ENCODE results near the gene ATRN. TPM values are rescaled to one million over a fixed set of nuclear protein-coding genes. Genes with fewer than 3 reads are reported as not detected.

The ATRN gene
- total and polyA plus RNA-seq, 4 donors: 8.4 to 104 (median 46.0) TPM

DNA sequence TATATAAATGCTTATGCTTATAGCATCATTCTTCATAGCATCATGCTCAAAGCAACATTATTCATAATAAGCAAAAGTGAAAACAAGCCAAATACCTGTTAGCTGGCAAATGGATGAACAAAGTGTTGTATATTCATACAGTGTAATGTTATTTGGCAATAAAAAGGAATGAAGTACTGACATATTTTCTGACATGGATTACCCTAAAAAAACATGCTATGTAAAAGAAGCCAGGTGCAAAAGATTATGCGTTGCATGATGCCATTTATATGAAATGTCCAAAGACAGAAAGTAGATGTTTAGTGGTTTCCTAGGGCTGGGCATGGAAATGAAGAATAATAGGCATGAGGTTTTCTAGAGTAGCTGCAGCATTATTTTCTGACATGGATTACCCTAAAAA is 115.3 kb downstream of the ATRN start:
- H3K36me3 ChIP-seq (ENCODE audit: control insufficient read depth in 4 of 4, insufficient read depth in 3 of 4, low read depth in 1 of 4, low read length in 3 of 4): peaks cover 7 to 60% (median 44%) of the 10 kb centered on the region in 4 donors

DNA sequence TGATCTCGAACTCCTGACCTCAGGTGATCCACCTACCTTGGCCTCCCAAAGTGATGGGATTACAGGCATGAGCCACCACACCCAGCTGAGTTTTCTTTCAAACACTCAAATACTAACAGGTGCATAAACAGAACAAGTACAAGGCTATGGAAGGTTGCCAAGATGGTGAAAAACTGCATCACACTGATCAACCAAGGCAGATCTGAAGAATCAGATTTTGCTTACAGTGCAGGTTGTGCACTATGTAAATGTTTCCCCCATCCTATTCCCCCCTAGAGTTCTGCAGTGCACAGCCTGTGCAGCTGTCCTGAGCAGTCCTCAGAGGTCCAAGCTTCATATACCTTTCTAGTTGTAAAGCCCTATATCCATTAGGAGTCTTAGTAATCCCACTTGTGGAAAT is 119.3 kb downstream of the ATRN start:
- DNase-seq (ENCODE audit: low spot score): no peak
- Histone ChIP-seq H3K27me3 (ENCODE audit: control insufficient read depth in 4 of 4, insufficient read depth in 4 of 4, low read length in 3 of 4) (no peaks in the 10 kb centered on the region), H3K4me3 (ENCODE audit: low read depth in 1 of 3, low read length in 3 of 3) (no peak overlapping the region), H3K4me1 (ENCODE audit: control insufficient read depth in 4 of 4, insufficient read depth in 4 of 4, low read length in 3 of 4) (no peaks in the 10 kb centered on the region), H3K27ac (ENCODE audit: low read depth in 1 of 2, low read length in 2 of 2) (no peak overlapping the region), H3K36me3 (ENCODE audit: control insufficient read depth in 4 of 4, insufficient read depth in 3 of 4, low read depth in 1 of 4, low read length in 3 of 4) (peaks cover 7 to 64% (median 46%) of the 10 kb centered on the region in 4 donors), H3K9ac (ENCODE audit: low read depth in 1 of 2, low read length in 2 of 2) (no peak overlapping the region), H3K9me3 (ENCODE audit: control insufficient read depth in 4 of 4, low read length in 3 of 4) (no peaks in the 10 kb centered on the region)
- WGBS: 100% methylated on average over 1 of the region's 1 CpG
- TF ChIP-seq FOXA2 (IDR thresholded peaks at IDR 0.05): no peak
- TF ChIP-seq, protein P1, sequence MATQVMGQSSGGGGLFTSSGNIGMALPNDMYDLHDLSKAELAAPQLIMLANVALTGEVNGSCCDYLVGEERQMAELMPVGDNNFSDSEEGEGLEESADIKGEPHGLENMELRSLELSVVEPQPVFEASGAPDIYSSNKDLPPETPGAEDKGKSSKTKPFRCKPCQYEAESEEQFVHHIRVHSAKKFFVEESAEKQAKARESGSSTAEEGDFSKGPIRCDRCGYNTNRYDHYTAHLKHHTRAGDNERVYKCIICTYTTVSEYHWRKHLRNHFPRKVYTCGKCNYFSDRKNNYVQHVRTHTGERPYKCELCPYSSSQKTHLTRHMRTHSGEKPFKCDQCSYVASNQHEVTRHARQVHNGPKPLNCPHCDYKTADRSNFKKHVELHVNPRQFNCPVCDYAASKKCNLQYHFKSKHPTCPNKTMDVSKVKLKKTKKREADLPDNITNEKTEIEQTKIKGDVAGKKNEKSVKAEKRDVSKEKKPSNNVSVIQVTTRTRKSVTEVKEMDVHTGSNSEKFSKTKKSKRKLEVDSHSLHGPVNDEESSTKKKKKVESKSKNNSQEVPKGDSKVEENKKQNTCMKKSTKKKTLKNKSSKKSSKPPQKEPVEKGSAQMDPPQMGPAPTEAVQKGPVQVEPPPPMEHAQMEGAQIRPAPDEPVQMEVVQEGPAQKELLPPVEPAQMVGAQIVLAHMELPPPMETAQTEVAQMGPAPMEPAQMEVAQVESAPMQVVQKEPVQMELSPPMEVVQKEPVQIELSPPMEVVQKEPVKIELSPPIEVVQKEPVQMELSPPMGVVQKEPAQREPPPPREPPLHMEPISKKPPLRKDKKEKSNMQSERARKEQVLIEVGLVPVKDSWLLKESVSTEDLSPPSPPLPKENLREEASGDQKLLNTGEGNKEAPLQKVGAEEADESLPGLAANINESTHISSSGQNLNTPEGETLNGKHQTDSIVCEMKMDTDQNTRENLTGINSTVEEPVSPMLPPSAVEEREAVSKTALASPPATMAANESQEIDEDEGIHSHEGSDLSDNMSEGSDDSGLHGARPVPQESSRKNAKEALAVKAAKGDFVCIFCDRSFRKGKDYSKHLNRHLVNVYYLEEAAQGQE (IDR thresholded peaks at IDR 0.05): no peak
- no peak for TF ChIP-seq NR2F2 (IDR thresholded peaks at IDR 0.05)
- TF ChIP-seq RXRA (IDR thresholded peaks at IDR 0.05): no peak
- TF ChIP-seq TAF1 (conservative IDR thresholded peaks at IDR 0.05): no peak
- no peak for TF ChIP-seq FOXA1 (IDR thresholded peaks at IDR 0.05)
- no peak for TF ChIP-seq YY1 (IDR thresholded peaks at IDR 0.05)
- no peak for TF ChIP-seq RAD21 (IDR thresholded peaks at IDR 0.05)
- TF ChIP-seq HNF4A (conservative IDR thresholded peaks at IDR 0.05): no peak
- TF ChIP-seq, protein P2, sequence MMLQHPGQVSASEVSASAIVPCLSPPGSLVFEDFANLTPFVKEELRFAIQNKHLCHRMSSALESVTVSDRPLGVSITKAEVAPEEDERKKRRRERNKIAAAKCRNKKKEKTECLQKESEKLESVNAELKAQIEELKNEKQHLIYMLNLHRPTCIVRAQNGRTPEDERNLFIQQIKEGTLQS (IDR thresholded peaks at IDR 0.05): no peak
- no peak for TF ChIP-seq SP1 (IDR thresholded peaks at IDR 0.05)

More for the DNA sequence above, 115.3 kb downstream of the ATRN start:
- no peak overlapping the region for H3K9ac ChIP-seq (ENCODE audit: low read depth in 1 of 2, low read length in 2 of 2)
- no peaks in the 10 kb centered on the region for H3K9me3 ChIP-seq (ENCODE audit: control insufficient read depth in 4 of 4, low read length in 3 of 4)
- H3K27me3 ChIP-seq (ENCODE audit: control insufficient read depth in 4 of 4, insufficient read depth in 4 of 4, low read length in 3 of 4): no peaks in the 10 kb centered on the region
- H3K4me1 ChIP-seq (ENCODE audit: control insufficient read depth in 4 of 4, insufficient read depth in 4 of 4, low read length in 3 of 4): no peaks in the 10 kb centered on the region
- 97% methylated on average over 1 of the region's 1 CpG for WGBS
- no peak for DNase-seq (ENCODE audit: low spot score)
- TF ChIP-seq, protein P1 (IDR thresholded peaks at IDR 0.05): no peak
- TF ChIP-seq GABPA (IDR thresholded peaks at IDR 0.05 in 1 of 2, conservative IDR thresholded peaks at IDR 0.05 in 1 of 2) (no peak), RAD21 (IDR thresholded peaks at IDR 0.05) (no peak), HNF4A (conservative IDR thresholded peaks at IDR 0.05) (no peak), TAF1 (conservative IDR thresholded peaks at IDR 0.05) (no peak), FOXA1 (IDR thresholded peaks at IDR 0.05) (no peak), EGR1 (IDR thresholded peaks at IDR 0.05; ENCODE audit: low read depth in 2 of 2) (no peak), RXRA (IDR thresholded peaks at IDR 0.05) (no peak), SP1 (IDR thresholded peaks at IDR 0.05) (no peak)
- TF ChIP-seq, protein P3, sequence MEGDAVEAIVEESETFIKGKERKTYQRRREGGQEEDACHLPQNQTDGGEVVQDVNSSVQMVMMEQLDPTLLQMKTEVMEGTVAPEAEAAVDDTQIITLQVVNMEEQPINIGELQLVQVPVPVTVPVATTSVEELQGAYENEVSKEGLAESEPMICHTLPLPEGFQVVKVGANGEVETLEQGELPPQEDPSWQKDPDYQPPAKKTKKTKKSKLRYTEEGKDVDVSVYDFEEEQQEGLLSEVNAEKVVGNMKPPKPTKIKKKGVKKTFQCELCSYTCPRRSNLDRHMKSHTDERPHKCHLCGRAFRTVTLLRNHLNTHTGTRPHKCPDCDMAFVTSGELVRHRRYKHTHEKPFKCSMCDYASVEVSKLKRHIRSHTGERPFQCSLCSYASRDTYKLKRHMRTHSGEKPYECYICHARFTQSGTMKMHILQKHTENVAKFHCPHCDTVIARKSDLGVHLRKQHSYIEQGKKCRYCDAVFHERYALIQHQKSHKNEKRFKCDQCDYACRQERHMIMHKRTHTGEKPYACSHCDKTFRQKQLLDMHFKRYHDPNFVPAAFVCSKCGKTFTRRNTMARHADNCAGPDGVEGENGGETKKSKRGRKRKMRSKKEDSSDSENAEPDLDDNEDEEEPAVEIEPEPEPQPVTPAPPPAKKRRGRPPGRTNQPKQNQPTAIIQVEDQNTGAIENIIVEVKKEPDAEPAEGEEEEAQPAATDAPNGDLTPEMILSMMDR (IDR thresholded peaks at IDR 0.05; ENCODE audit: low read depth, low read length, missing input control): no peak
- TF ChIP-seq, protein P4, sequence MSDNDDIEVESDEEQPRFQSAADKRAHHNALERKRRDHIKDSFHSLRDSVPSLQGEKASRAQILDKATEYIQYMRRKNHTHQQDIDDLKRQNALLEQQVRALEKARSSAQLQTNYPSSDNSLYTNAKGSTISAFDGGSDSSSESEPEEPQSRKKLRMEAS (IDR thresholded peaks at IDR 0.05): no peak
- TF ChIP-seq, protein P2 (IDR thresholded peaks at IDR 0.05): no peak
- no peak overlapping the region for H3K27ac ChIP-seq (ENCODE audit: low read depth in 1 of 2, low read length in 2 of 2)
- H3K4me3 ChIP-seq (ENCODE audit: low read depth in 1 of 3, low read length in 3 of 3): no peak overlapping the region

Data from liver (tissue), 9 donors.